UCSD-AML1 (cell line): ENCODE measurements around the gene ACADSB.

Source experiments
- DNase-seq: peaks from one replicate; lab custom pipeline; 2025; ENCODE audit not compliant: unreplicated experiment; lab: John Stamatoyannopoulos, UW

ACADSB gene

GRCh38 chr10:123008355-123009104 is at the start of gene ACADSB, which contains the start of gene IKZF5:
ACADSB (plus strand) TSS chr10:123009006; CDS start chr10:123009030, 24 bp downstream.
IKZF5 (minus strand) TSS chr10:123008795; CDS start chr10:122998625, 10,170 bp downstream.
- DNase-seq: peak; percentile 95

GRCh38 chr10:122962405-122962804 is 46.4 kb upstream of the ACADSB start:
- no peak for DNase-seq

GRCh38 chr10:122966879-122967278 is 41.9 kb upstream of the ACADSB start:
- no peak for DNase-seq

- DNase-seq: no peak
These were observed 40.1 kb upstream of the ACADSB start for GRCh38 chr10:122968698-122969097.

GRCh38 chr10:122974023-122974422 is 34.8 kb upstream of the ACADSB start:
- no peak for DNase-seq

- no peak for DNase-seq
These were observed 34.2 kb upstream of the ACADSB start for GRCh38 chr10:122974543-122975064.

GRCh38 chr10:122980209-122981065 is 28.4 kb upstream of the ACADSB start, which contains the start of gene PSTK:
PSTK (plus strand) TSS chr10:122980401; CDS start chr10:122980480, 79 bp downstream.
- DNase-seq: peak; percentile 94

- DNase-seq: no peak
These were observed 27.7 kb upstream of the ACADSB start for GRCh38 chr10:122981066-122981464.

GRCh38 chr10:122983898-122984297 is 24.9 kb upstream of the ACADSB start:
- DNase-seq: no peak

GRCh38 chr10:122984708-122985107 is 24.1 kb upstream of the ACADSB start:
- no peak for DNase-seq

GRCh38 chr10:122986335-122986734 is 22.5 kb upstream of the ACADSB start:
- DNase-seq: no peak

GRCh38 chr10:122988501-122988900 is 20.3 kb upstream of the ACADSB start:
- no peak for DNase-seq

- no peak for DNase-seq
These were observed 18.5 kb upstream of the ACADSB start for GRCh38 chr10:122990278-122990677.

- no peak for DNase-seq
These were observed 16.7 kb upstream of the ACADSB start for GRCh38 chr10:122992031-122992585.

- no peak for DNase-seq
These were observed 14.9 kb upstream of the ACADSB start for GRCh38 chr10:122993797-122994336.

GRCh38 chr10:122995936-122996335 is 12.9 kb upstream of the ACADSB start:
- no peak for DNase-seq

GRCh38 chr10:122997864-122998263 is 10.9 kb upstream of the ACADSB start:
- no peak for DNase-seq

- no peak for DNase-seq
These were observed 10.4 kb upstream of the ACADSB start for GRCh38 chr10:122998360-122998917.

GRCh38 chr10:122998934-122999333 is 9.9 kb upstream of the ACADSB start:
- no peak for DNase-seq

GRCh38 chr10:122999347-122999746 is 9.5 kb upstream of the ACADSB start:
- DNase-seq: no peak

GRCh38 chr10:123000155-123000554 is 8.7 kb upstream of the ACADSB start:
- no peak for DNase-seq
